Measurements from ENCODE around the gene ACP3.

Gene ACP3

DNA sequence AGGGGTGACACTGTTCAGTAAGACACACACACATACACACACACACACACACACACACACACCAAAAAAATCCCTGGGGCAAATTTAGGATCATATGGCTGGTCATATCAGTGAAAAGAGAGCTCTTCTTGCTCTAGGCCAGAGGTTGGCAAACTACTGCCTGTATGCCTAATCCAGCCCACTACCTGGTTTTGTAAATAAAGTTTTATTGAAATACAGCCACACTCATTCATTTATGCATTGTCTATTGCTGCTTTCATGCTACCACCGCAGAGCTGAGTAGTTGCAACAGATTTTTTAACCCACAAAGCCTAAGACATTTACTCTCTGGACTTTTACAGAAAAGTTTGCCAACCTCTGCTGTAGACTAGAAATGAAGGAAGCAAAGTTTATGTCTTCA lies 30.6 kb downstream of the ACP3 start:
- H3K79me2 ChIP-seq (ENCODE audit: insufficient read depth, low read depth), result no peaks in the 10 kb centered on the region
- H3K9ac ChIP-seq, result no peak overlapping the region
- H3K4me1 ChIP-seq (ENCODE audit: low read depth, poor library complexity, severe bottlenecking), result peaks cover 5% of the 10 kb centered on the region
- no peak overlapping the region for H3K4me3 ChIP-seq (IDR thresholded peaks at IDR 0.05; ENCODE audit: insufficient read depth, low read depth, low read length)
- no peak overlapping the region for H3K4me2 ChIP-seq
- no peak overlapping the region for H3K27ac ChIP-seq
- TF ChIP-seq, protein P1, sequence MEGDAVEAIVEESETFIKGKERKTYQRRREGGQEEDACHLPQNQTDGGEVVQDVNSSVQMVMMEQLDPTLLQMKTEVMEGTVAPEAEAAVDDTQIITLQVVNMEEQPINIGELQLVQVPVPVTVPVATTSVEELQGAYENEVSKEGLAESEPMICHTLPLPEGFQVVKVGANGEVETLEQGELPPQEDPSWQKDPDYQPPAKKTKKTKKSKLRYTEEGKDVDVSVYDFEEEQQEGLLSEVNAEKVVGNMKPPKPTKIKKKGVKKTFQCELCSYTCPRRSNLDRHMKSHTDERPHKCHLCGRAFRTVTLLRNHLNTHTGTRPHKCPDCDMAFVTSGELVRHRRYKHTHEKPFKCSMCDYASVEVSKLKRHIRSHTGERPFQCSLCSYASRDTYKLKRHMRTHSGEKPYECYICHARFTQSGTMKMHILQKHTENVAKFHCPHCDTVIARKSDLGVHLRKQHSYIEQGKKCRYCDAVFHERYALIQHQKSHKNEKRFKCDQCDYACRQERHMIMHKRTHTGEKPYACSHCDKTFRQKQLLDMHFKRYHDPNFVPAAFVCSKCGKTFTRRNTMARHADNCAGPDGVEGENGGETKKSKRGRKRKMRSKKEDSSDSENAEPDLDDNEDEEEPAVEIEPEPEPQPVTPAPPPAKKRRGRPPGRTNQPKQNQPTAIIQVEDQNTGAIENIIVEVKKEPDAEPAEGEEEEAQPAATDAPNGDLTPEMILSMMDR (conservative IDR thresholded peaks at IDR 0.05; ENCODE audit: low read depth, low read length), result no peak
- no peak overlapping the region for H2AFZ ChIP-seq (ENCODE audit: low read depth)
- H4K20me1 ChIP-seq (ENCODE audit: insufficient read depth), result no peaks in the 10 kb centered on the region
- H3K27me3 ChIP-seq (ENCODE audit: insufficient read depth, low read depth), result no peaks in the 10 kb centered on the region
- no peaks in the 10 kb centered on the region for H3K36me3 ChIP-seq (ENCODE audit: insufficient read depth)

DNA sequence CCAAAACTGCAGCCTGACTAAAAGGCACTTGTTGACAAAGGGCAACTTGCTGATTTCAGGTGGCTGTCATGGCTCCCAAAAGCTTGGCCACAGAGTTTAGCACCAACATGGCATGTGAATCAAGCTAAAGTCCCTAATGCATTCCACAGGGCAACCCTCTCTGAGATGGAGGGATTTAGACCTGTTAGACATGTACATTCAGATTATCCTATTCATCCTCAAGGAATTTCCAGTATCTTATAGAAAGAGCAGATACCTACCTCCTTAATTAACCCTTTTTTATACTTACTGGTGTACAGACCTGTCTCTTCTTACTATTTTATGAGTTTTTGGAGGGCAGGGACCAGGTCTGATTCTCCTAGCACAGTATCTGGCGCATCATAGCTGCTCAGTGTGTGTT lies 31.3 kb downstream of the ACP3 start:
- Histone ChIP-seq H3K4me1 (ENCODE audit: low read depth, poor library complexity, severe bottlenecking) (peaks cover 10% of the 10 kb centered on the region), H3K27ac (no peak overlapping the region), H3K27me3 (ENCODE audit: insufficient read depth, low read depth) (no peaks in the 10 kb centered on the region), H4K20me1 (ENCODE audit: insufficient read depth) (no peaks in the 10 kb centered on the region), H3K36me3 (ENCODE audit: insufficient read depth) (no peaks in the 10 kb centered on the region), H3K4me2 (no peak overlapping the region), H3K4me3 (IDR thresholded peaks at IDR 0.05; ENCODE audit: insufficient read depth, low read depth, low read length) (no peak overlapping the region), H3K79me2 (ENCODE audit: insufficient read depth, low read depth) (no peaks in the 10 kb centered on the region), H2AFZ (ENCODE audit: low read depth) (no peak overlapping the region), H3K9ac (no peak overlapping the region)
- TF ChIP-seq, protein P1 (conservative IDR thresholded peaks at IDR 0.05; ENCODE audit: low read depth, low read length), result no peak

DNA sequence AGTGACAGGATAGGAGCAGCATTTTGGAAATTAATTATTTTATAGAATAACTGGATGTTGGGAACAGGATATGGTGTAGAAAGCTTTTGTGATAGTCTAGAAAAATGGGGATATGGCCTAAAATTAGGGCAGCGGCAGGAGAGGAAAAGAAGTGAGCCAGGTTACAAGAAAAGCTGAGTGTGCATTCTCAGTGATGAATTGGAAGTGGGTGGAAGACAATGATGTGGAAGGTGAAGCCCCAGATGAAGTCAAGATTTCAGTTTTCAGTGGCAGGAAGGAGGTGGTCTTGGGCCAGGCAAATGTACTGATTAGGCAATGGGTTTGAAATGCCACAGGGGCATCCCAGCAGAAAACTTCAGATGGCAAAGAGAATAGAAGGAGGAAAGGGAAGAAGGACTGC lies 33.6 kb downstream of the ACP3 start:
- no peak overlapping the region for H3K4me3 ChIP-seq (IDR thresholded peaks at IDR 0.05; ENCODE audit: insufficient read depth, low read depth, low read length)
- no peak overlapping the region for H3K27ac ChIP-seq
- no peak overlapping the region for H3K9ac ChIP-seq
- H3K79me2 ChIP-seq (ENCODE audit: insufficient read depth, low read depth), result no peaks in the 10 kb centered on the region
- TF ChIP-seq, protein P1 (conservative IDR thresholded peaks at IDR 0.05; ENCODE audit: low read depth, low read length), result no peak
- H3K4me1 ChIP-seq (ENCODE audit: low read depth, poor library complexity, severe bottlenecking), result peaks cover 10% of the 10 kb centered on the region
- no peak overlapping the region for H2AFZ ChIP-seq (ENCODE audit: low read depth)
- no peaks in the 10 kb centered on the region for H3K27me3 ChIP-seq (ENCODE audit: insufficient read depth, low read depth)
- no peak overlapping the region for H3K4me2 ChIP-seq
- H3K36me3 ChIP-seq (ENCODE audit: insufficient read depth), result no peaks in the 10 kb centered on the region
- H4K20me1 ChIP-seq (ENCODE audit: insufficient read depth), result no peaks in the 10 kb centered on the region

DNA sequence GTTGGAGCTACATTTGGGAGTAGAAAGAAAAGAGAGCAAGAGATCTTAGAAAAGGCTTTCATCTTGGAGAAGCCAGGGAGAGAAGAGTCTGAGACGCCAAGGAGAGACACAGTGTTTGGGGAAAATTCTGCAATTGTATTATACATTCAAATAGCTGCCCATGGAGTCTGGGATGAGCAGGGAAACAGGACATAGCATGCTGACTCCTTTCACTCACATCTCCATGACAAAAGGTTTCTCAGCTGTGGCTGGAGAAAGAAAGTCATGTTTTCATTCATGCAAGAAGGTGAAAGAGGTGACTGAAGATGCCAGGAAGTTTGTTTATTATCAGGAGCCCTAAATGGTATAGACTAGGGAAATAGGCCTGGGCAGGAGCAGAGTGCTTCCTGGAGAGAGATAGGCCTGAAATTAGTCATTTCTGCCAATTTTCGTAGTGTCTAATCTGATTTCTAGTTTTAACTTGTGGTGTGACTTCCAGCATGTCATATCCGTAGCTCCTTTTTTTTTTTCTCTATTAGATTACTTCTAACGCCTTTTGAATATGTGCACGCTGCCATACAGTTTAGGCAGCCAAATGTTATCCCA lies 34.1 kb downstream of the ACP3 start:
- Histone ChIP-seq H3K79me2 (ENCODE audit: insufficient read depth, low read depth) (no peaks in the 10 kb centered on the region), H3K4me2 (no peak overlapping the region), H3K9ac (no peak overlapping the region), H3K4me3 (IDR thresholded peaks at IDR 0.05; ENCODE audit: insufficient read depth, low read depth, low read length) (no peak overlapping the region), H4K20me1 (ENCODE audit: insufficient read depth) (no peaks in the 10 kb centered on the region), H2AFZ (ENCODE audit: low read depth) (no peak overlapping the region), H3K4me1 (ENCODE audit: low read depth, poor library complexity, severe bottlenecking) (peaks cover 10% of the 10 kb centered on the region), H3K27ac (no peak overlapping the region), H3K36me3 (ENCODE audit: insufficient read depth) (no peaks in the 10 kb centered on the region), H3K27me3 (ENCODE audit: insufficient read depth, low read depth) (no peaks in the 10 kb centered on the region)
- TF ChIP-seq, protein P1 (conservative IDR thresholded peaks at IDR 0.05; ENCODE audit: low read depth, low read length), result no peak
